Measurements from ENCODE around the gene CORIN. TPM values are rescaled to one million over a fixed set of nuclear protein-coding genes. Genes with fewer than 3 reads are reported as not detected.
A peak's percentile ranks its signal among the peaks of the same experiment; 100 is the strongest.

CORIN gene
- total RNA-seq, 1 donor from 2014 or later, result 92.0 TPM

GRCh38 chr4:47718696-47719095 lies 119.2 kb downstream of the CORIN start:
- H3K36me3 ChIP-seq, result no peaks in the 10 kb centered on the region
- no peak for DNase-seq
- H3K27ac ChIP-seq (replicated peaks), result no peak overlapping the region
- TF ChIP-seq CTCF (IDR thresholded peaks at IDR 0.05; ENCODE audit: borderline replicate concordance), result no peak
- peaks cover 16% of the 10 kb centered on the region for H3K4me1 ChIP-seq
- no peaks in the 10 kb centered on the region for H3K9me3 ChIP-seq (replicated peaks)
- H3K27me3 ChIP-seq (ENCODE audit: low read depth), result no peaks in the 10 kb centered on the region
- no peak overlapping the region for H3K4me3 ChIP-seq
- intact Hi-C loops (cut with micrococcal nuclease), result no loop called here

GRCh38 chr4:47717188-47717587 lies 120.7 kb downstream of the CORIN start:
- Histone ChIP-seq H3K4me1 (peaks cover 23% of the 10 kb centered on the region), H3K4me3 (no peak overlapping the region), H3K27me3 (ENCODE audit: low read depth) (no peaks in the 10 kb centered on the region), H3K27ac (replicated peaks) (no peak overlapping the region), H3K36me3 (no peaks in the 10 kb centered on the region), H3K9me3 (replicated peaks) (no peaks in the 10 kb centered on the region)
- DNase-seq, result no peak
- TF ChIP-seq CTCF (IDR thresholded peaks at IDR 0.05; ENCODE audit: borderline replicate concordance), result no peak
- intact Hi-C loops (cut with micrococcal nuclease), result no loop called here

GRCh38 chr4:47715716-47716416 lies 122.0 kb downstream of the CORIN start:
- H3K36me3 ChIP-seq, result no peaks in the 10 kb centered on the region
- no peak overlapping the region for H3K4me3 ChIP-seq
- H3K4me1 ChIP-seq, result peaks cover 23% of the 10 kb centered on the region
- no peak for TF ChIP-seq CTCF (IDR thresholded peaks at IDR 0.05; ENCODE audit: borderline replicate concordance)
- intact Hi-C loops (cut with micrococcal nuclease), result no loop called here
- H3K27me3 ChIP-seq (ENCODE audit: low read depth), result no peaks in the 10 kb centered on the region
- no peak for DNase-seq
- H3K9me3 ChIP-seq (replicated peaks), result no peaks in the 10 kb centered on the region
- H3K27ac ChIP-seq (replicated peaks), result no peak overlapping the region

- H3K36me3 ChIP-seq, result no peaks in the 10 kb centered on the region
- no peaks in the 10 kb centered on the region for H3K9me3 ChIP-seq (replicated peaks)
- intact Hi-C loops (cut with micrococcal nuclease), result no loop called here
- peaks cover 23% of the 10 kb centered on the region for H3K4me1 ChIP-seq
- H3K27me3 ChIP-seq (ENCODE audit: low read depth), result no peaks in the 10 kb centered on the region
- no peak for DNase-seq
- TF ChIP-seq CTCF (IDR thresholded peaks at IDR 0.05; ENCODE audit: borderline replicate concordance), result no peak
- H3K4me3 ChIP-seq, result no peak overlapping the region
- no peak overlapping the region for H3K27ac ChIP-seq (replicated peaks)
These were observed 123.6 kb downstream of the CORIN start for GRCh38 chr4:47714269-47714668.

- Histone ChIP-seq H3K9me3 (replicated peaks) (no peaks in the 10 kb centered on the region), H3K4me1 (peaks cover 13% of the 10 kb centered on the region), H3K36me3 (no peaks in the 10 kb centered on the region), H3K4me3 (no peak overlapping the region), H3K27me3 (ENCODE audit: low read depth) (no peaks in the 10 kb centered on the region), H3K27ac (replicated peaks) (peak overlapping the region; percentile 3)
- TF ChIP-seq CTCF (IDR thresholded peaks at IDR 0.05; ENCODE audit: borderline replicate concordance), result no peak
- no peak for DNase-seq
- intact Hi-C loops (cut with micrococcal nuclease), result no loop called here
These were observed 124.6 kb downstream of the CORIN start for GRCh38 chr4:47713129-47713834.
